Naive thymus-derived CD4-positive, alpha-beta T cell (primary cell): ENCODE data around the gene IL1RAPL2. TPM values are rescaled to one million over a fixed set of nuclear protein-coding genes. Genes with fewer than 3 reads are reported as not detected.
"Not testable (repeated sequence)": the region's sequence is repeated elsewhere in the genome, so short reads cannot be mapped to it uniquely, and the experiment has no call there.

ENCODE experiments used
- ATAC-seq: fragments of 150-1000 bp; cut with Tn5 transposase; 2 replicates; pipeline ENCODE4 v1.10.0; 2021; ENCODE audit warnings: mild to moderate bottlenecking, moderate library complexity
- CTCF ChIA-PET: fragments of 350-600 bp; sonication (Branson Sonifier 250); formaldehyde crosslinking; loops from one replicate; lab custom pipeline; 2021; ENCODE audit warnings: antibody characterized with exemption; lab: Charles Lee
- POLR2A ChIA-PET: fragments of 350-600 bp; sonication (Branson Sonifier 250); formaldehyde crosslinking; loops from one replicate; lab custom pipeline; 2021; ENCODE audit warnings: antibody characterized with exemption, inconsistent platforms; lab: Charles Lee
- DNase-seq, 9 donors: peaks; one replicate each; pipeline versions ENCODE4 v3.0.0 to v3.0.0-alpha.2; 2020 to 2022; ENCODE audit warnings: mixed read lengths in 1 of 9
- H3K27ac ChIP-seq: one replicate; pipeline ENCODE4 v1.7.0; 2013; ENCODE audit warnings: mild to moderate bottlenecking, low read depth, low read length, moderate library complexity
- H3K27me3 ChIP-seq, 2 donors: one replicate each; pipeline ENCODE4 v1.7.0; 2013; ENCODE audit warnings: low read length in 2 of 2, mild to moderate bottlenecking in 2 of 2, moderate library complexity in 2 of 2; ENCODE audit not compliant: control insufficient read depth in 2 of 2, insufficient read depth in 2 of 2
- H3K36me3 ChIP-seq, 3 experiments: 1 replicate in 2 of 3; 2 replicates in 1 of 3; pipeline ENCODE4 v1.7.0; 2013; ENCODE audit warnings: low read length in 3 of 3, mild to moderate bottlenecking in 3 of 3, moderate library complexity in 1 of 3; ENCODE audit not compliant: insufficient read depth in 3 of 3, control insufficient read depth in 2 of 3
- H3K4me1 ChIP-seq, 2 donors: one replicate each; pipeline ENCODE4 v1.7.0; 2013; ENCODE audit warnings: low read length in 2 of 2, mild to moderate bottlenecking in 2 of 2, moderate library complexity in 1 of 2; ENCODE audit not compliant: control insufficient read depth in 2 of 2, insufficient read depth in 2 of 2
- H3K4me3 ChIP-seq: 2 replicates; pipeline ENCODE4 v1.7.0; 2013; ENCODE audit warnings: mild to moderate bottlenecking, low read length
- H3K9me3 ChIP-seq, 3 experiments: 1 replicate in 2 of 3; 2 replicates in 1 of 3; pipeline ENCODE4 v1.7.0; 2013; ENCODE audit warnings: low read length in 3 of 3; ENCODE audit not compliant: control insufficient read depth in 2 of 3
- H3K27ac Mint-ChIP-seq, 9 donors: one replicate each; pipeline ENCODE4 v1.8.0; 2020 to 2022; ENCODE audit warnings: mixed read lengths in 9 of 9, mild to moderate bottlenecking in 8 of 9, moderate library complexity in 5 of 9, inconsistent platforms in 2 of 9
- H3K27me3 Mint-ChIP-seq, 5 donors: one replicate each; pipeline ENCODE4 v1.8.0; 2021 to 2022; ENCODE audit warnings: mixed read lengths in 5 of 5, mild to moderate bottlenecking in 1 of 5
- H3K36me3 Mint-ChIP-seq, 5 donors: one replicate each; pipeline ENCODE4 v1.8.0; 2020 to 2022; ENCODE audit warnings: mixed read lengths in 5 of 5, mild to moderate bottlenecking in 3 of 5, inconsistent platforms in 1 of 5
- H3K4me1 Mint-ChIP-seq, 7 donors: one replicate each; pipeline ENCODE4 v1.8.0; 2020 to 2022; ENCODE audit warnings: mixed read lengths in 7 of 7, mild to moderate bottlenecking in 3 of 7, inconsistent platforms in 1 of 7
- H3K4me3 Mint-ChIP-seq, 10 donors: one replicate each; pipeline ENCODE4 v1.8.0; 2020 to 2022; ENCODE audit warnings: mild to moderate bottlenecking in 10 of 10, mixed read lengths in 10 of 10, moderate library complexity in 6 of 10, inconsistent platforms in 2 of 10
- H3K9me3 Mint-ChIP-seq, 11 donors: one replicate each; pipeline ENCODE4 v1.8.0; 2020 to 2022; ENCODE audit warnings: mixed read lengths in 11 of 11, mild to moderate bottlenecking in 4 of 11, inconsistent platforms in 1 of 11, moderate library complexity in 1 of 11
- intact Hi-C, 2 donors: fragments of 100-400 bp; cut with micrococcal nuclease; formaldehyde crosslinking; loops; one replicate each; pipeline ENCODE4 v1.15.1; 2023
- polyA plus RNA-seq, 2 donors: library from polyadenylated mRNA; unstranded; fragments of 300-500 nt; fragmentation: Illumina TruSeq; gene quantifications; one replicate each; pipeline ENCODE4 v1.2.3, GENCODE V29; 2021
- total RNA-seq, 6 experiments: library from RNA in 5 of 6; stranded (reverse) in 5 of 6; gene quantifications; 1 replicate in 5 of 6; 2 replicates in 1 of 6; pipeline ENCODE4 v1.2.3 and lab custom pipeline; 2021 to 2026

IL1RAPL2 gene
- total and polyA plus RNA-seq, 7 experiments from 2014 or later = not detected

- H3K4me1 ChIP-seq = no peaks in the 10 kb centered on the region
- H3K27me3 Mint-ChIP-seq = peaks cover 0 to 4% (median 0%) of the 10 kb centered on the region in 5 donors
- H3K36me3 Mint-ChIP-seq = no peaks in the 10 kb centered on the region
- CTCF ChIA-PET = no interaction called here
- no peaks in the 10 kb centered on the region for H3K9me3 ChIP-seq
- intact Hi-C loops = no loop called here
- DNase-seq = no peak
- H3K9me3 Mint-ChIP-seq = peaks cover 0 to 4% (median 0%) of the 10 kb centered on the region in 11 donors
- no peak overlapping the region for H3K27ac Mint-ChIP-seq
- H3K27me3 ChIP-seq = no peaks in the 10 kb centered on the region
- POLR2A ChIA-PET = no interaction called here
- H3K4me3 Mint-ChIP-seq = no peak overlapping the region
- no peak for ATAC-seq
- no peaks in the 10 kb centered on the region for H3K36me3 ChIP-seq
- H3K4me1 Mint-ChIP-seq = no peaks in the 10 kb centered on the region
- no peak overlapping the region for H3K27ac ChIP-seq
- H3K4me3 ChIP-seq = no peak overlapping the region
Measured at GRCh38 chrX:104669063-104669462, 103.1 kb downstream of the IL1RAPL2 start.

GRCh38 chrX:104670051-104670450 lies 104.1 kb downstream of the IL1RAPL2 start:
- Mint-ChIP-seq H3K27ac (no peak overlapping the region), H3K9me3 (peaks cover 0 to 4% (median 0%) of the 10 kb centered on the region in 11 donors), H3K27me3 (peaks cover 0 to 4% (median 0%) of the 10 kb centered on the region in 5 donors), H3K36me3 (no peaks in the 10 kb centered on the region), H3K4me1 (no peaks in the 10 kb centered on the region), H3K4me3 (no peak overlapping the region)
- DNase-seq (no peak), ATAC-seq (no peak)
- no peaks in the 10 kb centered on the region for H3K36me3 ChIP-seq
- no peaks in the 10 kb centered on the region for H3K9me3 ChIP-seq
- no peak overlapping the region for H3K27ac ChIP-seq
- H3K4me3 ChIP-seq = no peak overlapping the region
- ChIA-PET POLR2A (no interaction called here), CTCF (no interaction called here)
- H3K27me3 ChIP-seq = no peaks in the 10 kb centered on the region
- no peaks in the 10 kb centered on the region for H3K4me1 ChIP-seq
- intact Hi-C loops = no loop called here

GRCh38 chrX:104677517-104677916 lies 111.5 kb downstream of the IL1RAPL2 start:
- not testable (repeated sequence) for ATAC-seq

GRCh38 chrX:104679175-104679574 lies 113.2 kb downstream of the IL1RAPL2 start:
- intact Hi-C loops = no loop called here
- Mint-ChIP-seq H3K36me3 (no peaks in the 10 kb centered on the region), H3K27ac (no peak overlapping the region), H3K4me1 (no peaks in the 10 kb centered on the region), H3K27me3 (no peaks in the 10 kb centered on the region), H3K4me3 (no peak overlapping the region), H3K9me3 (peaks cover 0 to 3% (median 0%) of the 10 kb centered on the region in 11 donors)
- no peaks in the 10 kb centered on the region for H3K36me3 ChIP-seq
- no peak for DNase-seq
- no peak overlapping the region for H3K4me3 ChIP-seq
- POLR2A ChIA-PET = no interaction called here
- H3K9me3 ChIP-seq = no peaks in the 10 kb centered on the region
- CTCF ChIA-PET = no interaction called here
- H3K27ac ChIP-seq = no peak overlapping the region
- H3K27me3 ChIP-seq = no peaks in the 10 kb centered on the region
- ATAC-seq = no peak
- H3K4me1 ChIP-seq = no peaks in the 10 kb centered on the region

More at GRCh38 chrX:104677517-104677916, 111.5 kb downstream of the IL1RAPL2 start:
- H3K9me3 ChIP-seq, H3K9me3 Mint-ChIP-seq, H3K27ac Mint-ChIP-seq, H3K4me3 ChIP-seq, H3K4me1 Mint-ChIP-seq, H3K4me3 Mint-ChIP-seq, H3K27me3 ChIP-seq, H3K4me1 ChIP-seq, H3K36me3 Mint-ChIP-seq, H3K36me3 ChIP-seq, H3K27me3 Mint-ChIP-seq, DNase-seq, H3K27ac ChIP-seq, intact Hi-C loops, CTCF ChIA-PET, POLR2A ChIA-PET: not testable (repeated sequence)

- Histone ChIP-seq H3K9me3 (no peaks in the 10 kb centered on the region), H3K36me3 (no peaks in the 10 kb centered on the region), H3K27ac (no peak overlapping the region), H3K4me1 (no peaks in the 10 kb centered on the region), H3K27me3 (no peaks in the 10 kb centered on the region), H3K4me3 (no peak overlapping the region)
- ChIA-PET CTCF (no interaction called here), POLR2A (no interaction called here)
- no peaks in the 10 kb centered on the region for H3K4me1 Mint-ChIP-seq
- H3K4me3 Mint-ChIP-seq = no peak overlapping the region
- no peak for DNase-seq
- H3K27me3 Mint-ChIP-seq = no peaks in the 10 kb centered on the region
- ATAC-seq = no peak
- no peaks in the 10 kb centered on the region for H3K36me3 Mint-ChIP-seq
- peaks cover 0 to 2% (median 0%) of the 10 kb centered on the region in 11 donors for H3K9me3 Mint-ChIP-seq
- no peak overlapping the region for H3K27ac Mint-ChIP-seq
- intact Hi-C loops = no loop called here
Measured at GRCh38 chrX:104681214-104681613, 115.2 kb downstream of the IL1RAPL2 start.

- DNase-seq (no peak), ATAC-seq (no peak)
- Histone ChIP-seq H3K27me3 (no peaks in the 10 kb centered on the region), H3K4me1 (no peaks in the 10 kb centered on the region), H3K4me3 (no peak overlapping the region), H3K27ac (no peak overlapping the region), H3K36me3 (no peaks in the 10 kb centered on the region), H3K9me3 (no peaks in the 10 kb centered on the region)
- Mint-ChIP-seq H3K27ac (no peak overlapping the region), H3K4me3 (no peak overlapping the region), H3K4me1 (no peaks in the 10 kb centered on the region), H3K9me3 (peaks cover 0 to 4% (median 0%) of the 10 kb centered on the region in 11 donors), H3K36me3 (no peaks in the 10 kb centered on the region), H3K27me3 (no peaks in the 10 kb centered on the region)
- CTCF ChIA-PET = no interaction called here
- intact Hi-C loops = no loop called here
- POLR2A ChIA-PET = no interaction called here
Measured at GRCh38 chrX:104684077-104684476, 118.1 kb downstream of the IL1RAPL2 start.

GRCh38 chrX:104695593-104695992 lies 129.6 kb downstream of the IL1RAPL2 start:
- H3K4me1 Mint-ChIP-seq = no peaks in the 10 kb centered on the region
- Histone ChIP-seq H3K27me3 (no peaks in the 10 kb centered on the region), H3K9me3 (no peaks in the 10 kb centered on the region), H3K36me3 (no peaks in the 10 kb centered on the region), H3K27ac (no peak overlapping the region), H3K4me1 (no peaks in the 10 kb centered on the region), H3K4me3 (no peak overlapping the region)
- intact Hi-C loops = no loop called here
- ATAC-seq = no peak
- no peak overlapping the region for H3K27ac Mint-ChIP-seq
- ChIA-PET POLR2A (no interaction called here), CTCF (no interaction called here)
- H3K4me3 Mint-ChIP-seq = no peak overlapping the region
- H3K9me3 Mint-ChIP-seq = peaks cover 0 to 3% (median 0%) of the 10 kb centered on the region in 11 donors
- no peaks in the 10 kb centered on the region for H3K36me3 Mint-ChIP-seq
- no peak for DNase-seq
- no peaks in the 10 kb centered on the region for H3K27me3 Mint-ChIP-seq
